T-cell (primary cell): Measurements from ENCODE around the gene TMF1. TPM values are rescaled to one million over a fixed set of nuclear protein-coding genes. Genes with fewer than 3 reads are reported as not detected.

Experiments
- ATAC-seq, 4 experiments: fragments of 200-7000 bp in 3 of 4; fragments of 150-1000 bp in 1 of 4; cut with Tn5 transposase; replicated peaks in 1 of 4; 1 replicate in 3 of 4; 2 replicates in 1 of 4; pipeline ENCODE4 v1.10.0; 2021; ENCODE audit warnings: moderate library complexity in 3 of 4, mild to moderate bottlenecking in 2 of 4, moderate number of reproducible peaks in 1 of 4
- CTCF ChIA-PET, 2 donors: fragments of 300-600 bp; sonication (Branson Sonifier 250); formaldehyde crosslinking; loops; one replicate each; lab custom pipeline; 2022; ENCODE audit warnings: antibody characterized with exemption in 2 of 2; lab: Charles Lee
- POLR2A ChIA-PET, 2 donors: fragments of 300-600 bp; sonication (Branson Sonifier 250); formaldehyde crosslinking; loops; one replicate each; lab custom pipeline; 2022; ENCODE audit warnings: antibody characterized with exemption in 2 of 2; lab: Charles Lee
- DNase-seq, 35 experiments: peaks; one replicate each; pipeline versions ENCODE4 v3.0.0 to v3.0.0-alpha.2; 2013 to 2023
- H3K27ac ChIP-seq: one replicate; pipeline ENCODE4 v1.5.1; 2013; ENCODE audit warnings: low read length
- H3K27me3 ChIP-seq, 2 experiments: replicated peaks in 1 of 2; 1 replicate in 1 of 2; 2 replicates in 1 of 2; pipeline versions ENCODE4 v1.6.1 to v1.7.0; 2013; ENCODE audit warnings: low read length in 1 of 2, mixed read lengths in 1 of 2; ENCODE audit not compliant: control insufficient read depth in 2 of 2, insufficient read depth in 2 of 2; ENCODE audit errors: extremely low read depth in 1 of 2
- H3K36me3 ChIP-seq, 2 donors: 1 replicate in 1 of 2; 2 replicates in 1 of 2; pipeline versions ENCODE4 v1.6.1 to v1.7.0; 2013; ENCODE audit warnings: low read length in 1 of 2; ENCODE audit not compliant: control insufficient read depth in 2 of 2, insufficient read depth in 1 of 2; ENCODE audit errors: extremely low read depth in 1 of 2
- H3K4me1 ChIP-seq, 2 experiments: 1 replicate in 1 of 2; 2 replicates in 1 of 2; pipeline versions ENCODE4 v1.6.1 to v1.7.0; 2013; ENCODE audit warnings: low read length in 2 of 2, mixed read lengths in 1 of 2; ENCODE audit not compliant: insufficient read depth in 2 of 2, control insufficient read depth in 1 of 2; ENCODE audit errors: extremely low read depth in 1 of 2
- H3K4me3 ChIP-seq, 2 donors: 1 replicate in 1 of 2; 2 replicates in 1 of 2; pipeline versions ENCODE4 v1.5.1 to v1.7.0; 2013; ENCODE audit warnings: mild to moderate bottlenecking in 2 of 2, low read length in 1 of 2, moderate library complexity in 1 of 2; ENCODE audit not compliant: control insufficient read depth in 1 of 2; ENCODE audit errors: extremely low read depth in 1 of 2
- H3K9me3 ChIP-seq: 2 replicates; pipeline ENCODE4 v1.7.0; 2013
- H3K27ac Mint-ChIP-seq, 2 donors: one replicate each; pipeline ENCODE4 v1.8.0; 2020 to 2021; ENCODE audit warnings: mild to moderate bottlenecking in 2 of 2, mixed read lengths in 2 of 2
- H3K27me3 Mint-ChIP-seq, 2 donors: one replicate each; pipeline ENCODE4 v1.8.0; 2021 to 2022; ENCODE audit warnings: mixed read lengths in 2 of 2
- H3K36me3 Mint-ChIP-seq: one replicate; pipeline ENCODE4 v1.8.0; 2021; ENCODE audit warnings: mixed read lengths
- H3K4me1 Mint-ChIP-seq, 3 donors: one replicate each; pipeline ENCODE4 v1.8.0; 2020 to 2022; ENCODE audit warnings: mixed read lengths in 3 of 3, mild to moderate bottlenecking in 1 of 3
- H3K4me3 Mint-ChIP-seq, 3 donors: one replicate each; pipeline ENCODE4 v1.8.0; 2020 to 2022; ENCODE audit warnings: mild to moderate bottlenecking in 3 of 3, mixed read lengths in 3 of 3, moderate library complexity in 3 of 3
- H3K9me3 Mint-ChIP-seq, 3 donors: one replicate each; pipeline ENCODE4 v1.8.0; 2020 to 2022; ENCODE audit warnings: mixed read lengths in 3 of 3
- WGBS: methylation state at CpG from one replicate; pipeline ENCODE4 v1.1.5; 2013; ENCODE audit warnings: missing lambda C conversion rate; ENCODE audit not compliant: insufficient coverage; 5-methylcytosine and 5-hydroxymethylcytosine counted together
- total RNA-seq, 35 experiments: library from RNA in 6 of 35; stranded (reverse) in 6 of 35; fragments of 120-200 nt in 1 of 35; gene quantifications; one replicate each; pipeline versions ENCODE4 v1.2.1 to v1.2.4 and lab custom pipeline; 2013 to 2026

The TMF1 gene
- total RNA-seq, 5 donors from 2014 or later (not counting 1 experiment from before 2014, with no cell fraction given): 39.9 to 80.4 (median 46.1) TPM

- peak overlapping the region in 2 of 3 donors; percentile 6 to 18 for H3K4me3 Mint-ChIP-seq
- peaks cover 36% of the 10 kb centered on the region for H3K36me3 Mint-ChIP-seq
- no peak overlapping the region for H3K4me3 ChIP-seq
Observed at GRCh38 chr3:69058180-69058946, 6.2 kb upstream of the TMF1 start.

GRCh38 chr3:69052472-69052898, 352 bp upstream of the TMF1 start:
- peaks cover 44 to 53% (median 49%) of the 10 kb centered on the region in 3 donors for H3K4me1 Mint-ChIP-seq
- WGBS: 0% methylated on average over 4 of the region's 9 CpGs

More at GRCh38 chr3:69058180-69058946, 6.2 kb upstream of the TMF1 start:
- peaks cover 4 to 52% of the 10 kb centered on the region in 2 donors for H3K36me3 ChIP-seq
- Mint-ChIP-seq H3K27ac (peak overlapping the region; percentile 80 to 86), H3K4me1 (peaks cover 24 to 42% (median 33%) of the 10 kb centered on the region in 3 donors), H3K9me3 (no peaks in the 10 kb centered on the region), H3K27me3 (no peaks in the 10 kb centered on the region)
- peak overlapping the region; percentile 77 for H3K27ac ChIP-seq
- peak; percentile 96 to 99 (median 98) for ATAC-seq
- WGBS: no CpG with 5 or more reads among the region's 3 CpGs
- DNase-seq: peak in 6 of 35 experiments; percentile 5 to 61 (median 18)
- POLR2A ChIA-PET: interaction anchor here (0.6 to 1.4 kb wide), 7 partner anchors 10 to 82 kb away, joined by 3 to 13 read pairs (median 3); partner anchors contain the start of gene EOGT (in 1 of the 2)
- H3K9me3 ChIP-seq: no peaks in the 10 kb centered on the region
- CTCF ChIA-PET: interaction anchor here (1.5 to 1.9 kb wide), 3 partner anchors 27 to 63 kb away, joined by 4 to 6 read pairs (median 6); partner anchors contain the start of gene ARL6IP5 (in 1 of the 2)
- H3K27me3 ChIP-seq: no peaks in the 10 kb centered on the region
- H3K4me1 ChIP-seq: peaks cover 16 to 18% of the 10 kb centered on the region in 2 experiments

GRCh38 chr3:69048990-69049389, 3.1 kb downstream of the TMF1 start:
- no peaks in the 10 kb centered on the region for H3K27me3 ChIP-seq
- ATAC-seq: no peak
- H3K4me3 ChIP-seq: no peak overlapping the region
- Mint-ChIP-seq H3K4me3 (peak overlapping the region; percentile 37 to 99 (median 39)), H3K27ac (no peak overlapping the region), H3K4me1 (peaks cover 56 to 64% (median 57%) of the 10 kb centered on the region in 3 donors), H3K36me3 (peaks cover 28% of the 10 kb centered on the region), H3K9me3 (no peaks in the 10 kb centered on the region), H3K27me3 (no peaks in the 10 kb centered on the region)
- WGBS: no CpG with 5 or more reads among the region's 2 CpGs
- peaks cover 20 to 22% of the 10 kb centered on the region in 2 experiments for H3K4me1 ChIP-seq
- POLR2A ChIA-PET: interaction anchor here (0.6 kb wide), 2 partner anchors 17 to 30 kb away, joined by 3 read pairs; no protein-coding TSS in a partner anchor
- H3K27ac ChIP-seq: no peak overlapping the region
- DNase-seq: no peak
- CTCF ChIA-PET: interaction anchor here (0.6 to 1.0 kb wide), 2 partner anchors 9 to 34 kb away, joined by 3 to 6 read pairs; no protein-coding TSS in a partner anchor
- H3K9me3 ChIP-seq: no peaks in the 10 kb centered on the region
- peaks cover 0 to 30% of the 10 kb centered on the region in 2 donors for H3K36me3 ChIP-seq

More at GRCh38 chr3:69052472-69052898, 352 bp upstream of the TMF1 start:
- ATAC-seq (peak in 3 of 4 experiments; percentile 1 to 9 (median 1)), DNase-seq (no peak)
- no peaks in the 10 kb centered on the region for H3K27me3 ChIP-seq
- POLR2A ChIA-PET: interaction anchor here (0.6 to 1.9 kb wide), 11 partner anchors 8 to 48 kb away, joined by 3 to 11 read pairs (median 4); partner anchors contain the start of gene ARL6IP5 (in 1 of the 2)
- peak overlapping the region; percentile 73 to 91 for H3K4me3 ChIP-seq
- peak overlapping the region; percentile 98 to 99 (median 99) for H3K4me3 Mint-ChIP-seq
- no peaks in the 10 kb centered on the region for H3K27me3 Mint-ChIP-seq
- peaks cover 20 to 22% of the 10 kb centered on the region in 2 experiments for H3K4me1 ChIP-seq
- CTCF ChIA-PET: interaction anchor here (0.8 to 1.5 kb wide), 8 partner anchors 12 to 69 kb away, joined by 3 to 5 read pairs (median 4); partner anchors contain the start of gene ARL6IP5 (in 1 of the 2)
- peak overlapping the region; percentile 87 for H3K27ac ChIP-seq
- H3K9me3 Mint-ChIP-seq: no peaks in the 10 kb centered on the region
- peak overlapping the region; percentile 97 for H3K27ac Mint-ChIP-seq
- peaks cover 2 to 32% of the 10 kb centered on the region in 2 donors for H3K36me3 ChIP-seq
- peaks cover 20% of the 10 kb centered on the region for H3K36me3 Mint-ChIP-seq
- H3K9me3 ChIP-seq: no peaks in the 10 kb centered on the region

DNA sequence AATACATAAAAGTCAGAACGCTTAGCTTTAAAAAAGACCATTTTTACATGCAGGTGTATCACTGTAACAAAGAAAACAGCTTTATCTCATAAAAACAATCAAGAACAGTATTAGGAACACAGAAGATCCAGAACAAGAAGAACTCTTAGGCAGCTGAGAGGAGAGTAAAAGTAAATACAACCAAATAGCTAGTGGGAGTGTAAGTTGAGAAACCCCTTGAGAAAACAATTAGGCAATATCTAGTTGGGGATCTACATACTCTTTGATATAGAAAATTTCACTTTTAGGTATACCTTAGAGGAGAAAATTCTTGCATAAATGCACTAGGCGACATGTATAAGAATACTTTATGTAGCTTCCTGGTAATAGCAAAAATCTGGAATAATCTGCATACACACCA, 7.5 kb downstream of the TMF1 start:
- ATAC-seq (no peak), DNase-seq (no peak)
- H3K9me3 ChIP-seq: no peaks in the 10 kb centered on the region
- H3K4me3 ChIP-seq: no peak overlapping the region
- Mint-ChIP-seq H3K4me3 (no peak overlapping the region), H3K9me3 (no peaks in the 10 kb centered on the region), H3K4me1 (peaks cover 32 to 41% (median 34%) of the 10 kb centered on the region in 3 donors), H3K27ac (no peak overlapping the region), H3K36me3 (peaks cover 46% of the 10 kb centered on the region), H3K27me3 (no peaks in the 10 kb centered on the region)
- no peaks in the 10 kb centered on the region for H3K27me3 ChIP-seq
- peaks cover 0 to 55% of the 10 kb centered on the region in 2 donors for H3K36me3 ChIP-seq
- no CpG with 5 or more reads among the region's 2 CpGs for WGBS
- H3K27ac ChIP-seq: no peak overlapping the region
- ChIA-PET POLR2A (interaction anchor here (0.5 to 1.7 kb wide), 7 partner anchors 8 to 55 kb away, joined by 3 to 7 read pairs (median 4); partner anchors contain the start of gene TMF1 (in 1 of the 2)), CTCF (interaction anchor here in 1 of 2 donors (0.7 kb wide), 1 partner anchor 139 kb away, joined by 3 read pairs; no protein-coding TSS in a partner anchor)
- peaks cover 4 to 8% of the 10 kb centered on the region in 2 experiments for H3K4me1 ChIP-seq

GRCh38 chr3:69033470-69033869, 18.7 kb downstream of the TMF1 start:
- no peak overlapping the region for H3K27ac ChIP-seq
- H3K36me3 ChIP-seq: peaks cover 6 to 75% of the 10 kb centered on the region in 2 donors
- Mint-ChIP-seq H3K27me3 (no peaks in the 10 kb centered on the region), H3K9me3 (no peaks in the 10 kb centered on the region), H3K4me3 (no peak overlapping the region), H3K27ac (no peak overlapping the region), H3K36me3 (peaks cover 56% of the 10 kb centered on the region), H3K4me1 (peaks cover 4 to 9% (median 6%) of the 10 kb centered on the region in 3 donors)
- ATAC-seq (no peak), DNase-seq (no peak)
- no peaks in the 10 kb centered on the region for H3K9me3 ChIP-seq
- H3K4me3 ChIP-seq: no peak overlapping the region
- no peaks in the 10 kb centered on the region for H3K4me1 ChIP-seq
- 84% methylated on average over 5 of the region's 7 CpGs for WGBS
- ChIA-PET POLR2A (interaction anchor here in 1 of 2 donors (0.7 to 0.8 kb wide), 2 partner anchors 11 to 13 kb away, joined by 3 to 6 read pairs; no protein-coding TSS in a partner anchor), CTCF (no interaction called here)
- no peaks in the 10 kb centered on the region for H3K27me3 ChIP-seq

- H3K36me3 Mint-ChIP-seq: peaks cover 58% of the 10 kb centered on the region
- no peaks in the 10 kb centered on the region for H3K4me1 ChIP-seq
- H3K9me3 ChIP-seq: no peaks in the 10 kb centered on the region
- no peak overlapping the region for H3K4me3 Mint-ChIP-seq
- ATAC-seq (no peak), DNase-seq (no peak)
- no peak overlapping the region for H3K27ac Mint-ChIP-seq
- no peaks in the 10 kb centered on the region for H3K9me3 Mint-ChIP-seq
- POLR2A ChIA-PET: interaction anchor here in 1 of 2 donors (0.6 to 1.3 kb wide), 3 partner anchors 15 to 19 kb away, joined by 3 to 7 read pairs (median 3); no protein-coding TSS in a partner anchor
- no peaks in the 10 kb centered on the region for H3K27me3 ChIP-seq
- 97% methylated on average over 6 of the region's 9 CpGs for WGBS
- H3K36me3 ChIP-seq: peaks cover 6 to 73% of the 10 kb centered on the region in 2 donors
- H3K27me3 Mint-ChIP-seq: no peaks in the 10 kb centered on the region
- H3K4me3 ChIP-seq: no peak overlapping the region
- H3K4me1 Mint-ChIP-seq: peaks cover 4 to 9% (median 6%) of the 10 kb centered on the region in 3 donors
- CTCF ChIA-PET: interaction anchor here in 1 of 2 donors (0.7 kb wide), 1 partner anchor 25 kb away, joined by 4 read pairs; no protein-coding TSS in a partner anchor
- no peak overlapping the region for H3K27ac ChIP-seq
Observed at GRCh38 chr3:69032737-69033136, 19.4 kb downstream of the TMF1 start.
